Measurements from ENCODE around the gene METRN. TPM values are rescaled to one million over a fixed set of nuclear protein-coding genes. Genes with fewer than 3 reads are reported as not detected.

Gene METRN
- total and polyA plus RNA-seq, 2 donors (not counting 1 experiment from before 2014, with no cell fraction given) = 6.9 to 10.4 TPM

GRCh38 chr16:767743-768235, 52.9 kb downstream of the METRN start:
- H3K9ac ChIP-seq (ENCODE audit: low read length) = no peak overlapping the region
- CTCF ChIA-PET = no interaction called here
- peaks cover 0 to 10% (median 0%) of the 10 kb centered on the region in 4 experiments for H3K27me3 ChIP-seq (replicated peaks in 1 of 4; ENCODE audit: control extremely low read depth in 1 of 4, control insufficient read depth in 3 of 4, insufficient read depth in 4 of 4, low read length in 3 of 4)
- no peak overlapping the region for H2AFZ ChIP-seq (ENCODE audit: insufficient read depth, low read depth, low read length, poor library complexity, severe bottlenecking)
- H3K4me1 ChIP-seq (ENCODE audit: control insufficient read depth in 2 of 2, insufficient read depth in 2 of 2, low read length in 2 of 2) = peaks cover 0 to 3% of the 10 kb centered on the region in 2 donors
- Mint-ChIP-seq H3K9me3 (ENCODE audit: insufficient read depth) (no peaks in the 10 kb centered on the region), H3K27me3 (no peaks in the 10 kb centered on the region), H3K4me3 (no peak overlapping the region), H3K4me1 (no peaks in the 10 kb centered on the region), H3K27ac (no peak overlapping the region)
- intact Hi-C loops (cut with micrococcal nuclease) = no loop called here
- ATAC-seq (ENCODE audit: low read depth) (no peak), DNase-seq (no peak)
- no peaks in the 10 kb centered on the region for H4K20me1 ChIP-seq (ENCODE audit: control insufficient read depth, insufficient read depth, low read length, poor library complexity, severe bottlenecking)
- H3K27ac ChIP-seq (ENCODE audit: low read length in 2 of 2) = no peak overlapping the region
- POLR2A ChIA-PET = no interaction called here
- no peak for TF ChIP-seq CTCF (IDR thresholded peaks at IDR 0.05)
- no peak for TF ChIP-seq EZH2 (IDR thresholded peaks at IDR 0.05; ENCODE audit: borderline replicate concordance, insufficient read depth, low read depth, low read length, poor library complexity, severe bottlenecking)
- H3K79me2 ChIP-seq (ENCODE audit: control insufficient read depth, insufficient read depth, low read length) = no peaks in the 10 kb centered on the region
- H3K4me3 ChIP-seq (ENCODE audit: control extremely low read depth in 1 of 5, extremely low read depth in 1 of 5, insufficient read depth in 1 of 5, low read depth in 2 of 5, low read length in 4 of 5) = no peak overlapping the region
- no peak overlapping the region for H3K4me2 ChIP-seq (replicated peaks; ENCODE audit: low read depth, low read length, poor library complexity, severe bottlenecking)
- H3K9me3 ChIP-seq (ENCODE audit: control extremely low read depth in 1 of 3, control insufficient read depth in 2 of 3, insufficient read depth in 1 of 3, low read length in 2 of 3) = no peaks in the 10 kb centered on the region
- H3K36me3 ChIP-seq (replicated peaks in 1 of 2; ENCODE audit: control extremely low read depth in 1 of 2, control insufficient read depth in 1 of 2, extremely low read depth in 1 of 2, insufficient read depth in 2 of 2, low read length in 1 of 2) = no peaks in the 10 kb centered on the region
- WGBS (ENCODE audit: insufficient coverage) = 74% methylated on average over 3 of the region's 38 CpGs

GRCh38 chr16:768428-768827, 53.5 kb downstream of the METRN start:
- no peaks in the 10 kb centered on the region for H3K9me3 ChIP-seq (ENCODE audit: control extremely low read depth in 1 of 3, control insufficient read depth in 2 of 3, insufficient read depth in 1 of 3, low read length in 2 of 3)
- no peak overlapping the region for H3K4me3 ChIP-seq (ENCODE audit: control extremely low read depth in 1 of 5, extremely low read depth in 1 of 5, insufficient read depth in 1 of 5, low read depth in 2 of 5, low read length in 4 of 5)
- H3K79me2 ChIP-seq (ENCODE audit: control insufficient read depth, insufficient read depth, low read length) = no peaks in the 10 kb centered on the region
- TF ChIP-seq EZH2 (IDR thresholded peaks at IDR 0.05; ENCODE audit: borderline replicate concordance, insufficient read depth, low read depth, low read length, poor library complexity, severe bottlenecking) (no peak), CTCF (IDR thresholded peaks at IDR 0.05) (no peak)
- no peaks in the 10 kb centered on the region for H4K20me1 ChIP-seq (ENCODE audit: control insufficient read depth, insufficient read depth, low read length, poor library complexity, severe bottlenecking)
- H3K27ac ChIP-seq (ENCODE audit: low read length in 2 of 2) = no peak overlapping the region
- POLR2A ChIA-PET = no interaction called here
- H3K36me3 ChIP-seq (replicated peaks in 1 of 2; ENCODE audit: control extremely low read depth in 1 of 2, control insufficient read depth in 1 of 2, extremely low read depth in 1 of 2, insufficient read depth in 2 of 2, low read length in 1 of 2) = no peaks in the 10 kb centered on the region
- Mint-ChIP-seq H3K4me3 (no peak overlapping the region), H3K27ac (no peak overlapping the region), H3K4me1 (no peaks in the 10 kb centered on the region), H3K9me3 (ENCODE audit: insufficient read depth) (no peaks in the 10 kb centered on the region), H3K27me3 (no peaks in the 10 kb centered on the region)
- peaks cover 0 to 10% (median 0%) of the 10 kb centered on the region in 4 experiments for H3K27me3 ChIP-seq (replicated peaks in 1 of 4; ENCODE audit: control extremely low read depth in 1 of 4, control insufficient read depth in 3 of 4, insufficient read depth in 4 of 4, low read length in 3 of 4)
- no peak for ATAC-seq (ENCODE audit: low read depth)
- 84% methylated on average over 21 of the region's 21 CpGs for WGBS (ENCODE audit: insufficient coverage)
- intact Hi-C loops (cut with micrococcal nuclease) = no loop called here
- H3K4me1 ChIP-seq (ENCODE audit: control insufficient read depth in 2 of 2, insufficient read depth in 2 of 2, low read length in 2 of 2) = peaks cover 0 to 3% of the 10 kb centered on the region in 2 donors
- no peak overlapping the region for H3K4me2 ChIP-seq (replicated peaks; ENCODE audit: low read depth, low read length, poor library complexity, severe bottlenecking)
- no peak overlapping the region for H3K9ac ChIP-seq (ENCODE audit: low read length)
- no peak overlapping the region for H2AFZ ChIP-seq (ENCODE audit: insufficient read depth, low read depth, low read length, poor library complexity, severe bottlenecking)
- DNase-seq = no peak
- CTCF ChIA-PET = no interaction called here

Other genes with a start within 250 kb of the METRN start
- gene CAPN15, start 187.4 kb upstream of the METRN start, total RNA-seq = 67.2 and 68.0 TPM in 2 replicates
- gene CAPN15, start 187.4 kb upstream of the METRN start, polyA plus RNA-seq = 48.0 and 77.2 TPM in 2 replicates
- not detected in 2 replicates for gene PRR35, start 154.7 kb upstream of the METRN start, total RNA-seq
- gene PRR35, start 154.7 kb upstream of the METRN start, polyA plus RNA-seq = not detected in 2 replicates
- 4.2 and 4.5 TPM in 2 replicates for gene NHLRC4, start 148.1 kb upstream of the METRN start, total RNA-seq
- gene NHLRC4, start 148.1 kb upstream of the METRN start, polyA plus RNA-seq = 1.3 and 2.2 TPM in 2 replicates
- gene PIGQ, start 145.2 kb upstream of the METRN start, total RNA-seq = 68.5 and 79.5 TPM in 2 replicates
- gene PIGQ, start 145.2 kb upstream of the METRN start, polyA plus RNA-seq = 56.7 and 56.9 TPM in 2 replicates
- 25.5 and 26.9 TPM in 2 replicates for gene RAB40C, start 125.1 kb upstream of the METRN start, total RNA-seq
- gene RAB40C, start 125.1 kb upstream of the METRN start, polyA plus RNA-seq = 12.7 and 15.0 TPM in 2 replicates
- gene WFIKKN1, start 84.1 kb upstream of the METRN start, total RNA-seq = 0.84 and 0.90 TPM in 2 replicates
- gene WFIKKN1, start 84.1 kb upstream of the METRN start, polyA plus RNA-seq = 0.53 and 0.64 TPM in 2 replicates
- 47.2 and 56.6 TPM in 2 replicates for gene METTL26, start 78.8 kb upstream of the METRN start, total RNA-seq
- gene METTL26, start 78.8 kb upstream of the METRN start, polyA plus RNA-seq = 77.7 and 140 TPM in 2 replicates
- 29.2 and 31.6 TPM in 2 replicates for gene MCRIP2, start 73.3 kb upstream of the METRN start, total RNA-seq
- 28.5 and 46.0 TPM in 2 replicates for gene MCRIP2, start 73.3 kb upstream of the METRN start, polyA plus RNA-seq
- gene WDR90, start 65.8 kb upstream of the METRN start, total RNA-seq = 34.7 and 45.0 TPM in 2 replicates
- gene WDR90, start 65.8 kb upstream of the METRN start, polyA plus RNA-seq = 23.1 and 25.7 TPM in 2 replicates
- gene RHOT2, start 47.0 kb upstream of the METRN start, total RNA-seq = 207 and 215 TPM in 2 replicates
- 461 and 536 TPM in 2 replicates for gene RHOT2, start 47.0 kb upstream of the METRN start, polyA plus RNA-seq
- 0.76 and 1.0 TPM in 2 replicates for gene RHBDL1, start 39.4 kb upstream of the METRN start, total RNA-seq
- gene RHBDL1, start 39.4 kb upstream of the METRN start, polyA plus RNA-seq = 1.6 and 2.9 TPM in 2 replicates
- 91.2 and 94.3 TPM in 2 replicates for gene STUB1, start 34.7 kb upstream of the METRN start, total RNA-seq
- 116 and 128 TPM in 2 replicates for gene STUB1, start 34.7 kb upstream of the METRN start, polyA plus RNA-seq
- 41.3 and 46.3 TPM in 2 replicates for gene JMJD8, start 30.8 kb upstream of the METRN start, total RNA-seq
- 61.1 and 69.3 TPM in 2 replicates for gene JMJD8, start 30.8 kb upstream of the METRN start, polyA plus RNA-seq
- gene WDR24, start 24.7 kb upstream of the METRN start, total RNA-seq = 16.8 and 19.1 TPM in 2 replicates
- 16.8 and 17.5 TPM in 2 replicates for gene WDR24, start 24.7 kb upstream of the METRN start, polyA plus RNA-seq
- gene FBXL16, start 9.3 kb upstream of the METRN start, total RNA-seq = 3.5 and 5.8 TPM in 2 replicates
- 1.5 and 2.2 TPM in 2 replicates for gene FBXL16, start 9.3 kb upstream of the METRN start, polyA plus RNA-seq
- 41.0 and 53.6 TPM in 2 replicates for gene ANTKMT, start 6.0 kb downstream of the METRN start, total RNA-seq
- gene ANTKMT, start 6.0 kb downstream of the METRN start, polyA plus RNA-seq = 37.9 and 54.1 TPM in 2 replicates
- 11.2 and 11.8 TPM in 2 replicates for gene CCDC78, start 11.3 kb downstream of the METRN start, total RNA-seq
- gene CCDC78, start 11.3 kb downstream of the METRN start, polyA plus RNA-seq = 15.9 and 34.2 TPM in 2 replicates
- 32.0 and 32.3 TPM in 2 replicates for gene HAGHL, start 12.0 kb downstream of the METRN start, total RNA-seq
- gene HAGHL, start 12.0 kb downstream of the METRN start, polyA plus RNA-seq = 40.4 and 87.1 TPM in 2 replicates
- 59.4 and 67.6 TPM in 2 replicates for gene CIAO3, start 25.9 kb downstream of the METRN start, total RNA-seq
- 45.4 and 68.4 TPM in 2 replicates for gene CIAO3, start 25.9 kb downstream of the METRN start, polyA plus RNA-seq
- not detected in 2 replicates for gene MSLN, start 45.6 kb downstream of the METRN start, total RNA-seq
- gene MSLN, start 45.6 kb downstream of the METRN start, polyA plus RNA-seq = not detected in 2 replicates
- gene RPUSD1, start 73.3 kb downstream of the METRN start, total RNA-seq = 34.7 and 38.5 TPM in 2 replicates
- gene RPUSD1, start 73.3 kb downstream of the METRN start, polyA plus RNA-seq = 28.6 and 46.1 TPM in 2 replicates
- gene CHTF18, start 73.5 kb downstream of the METRN start, total RNA-seq = 76.1 and 77.9 TPM in 2 replicates
- 72.3 and 112 TPM in 2 replicates for gene CHTF18, start 73.5 kb downstream of the METRN start, polyA plus RNA-seq
- gene GNG13, start 85.6 kb downstream of the METRN start, total RNA-seq = not detected in 2 replicates
- gene GNG13, start 85.6 kb downstream of the METRN start, polyA plus RNA-seq = not detected in 2 replicates